ENCODE measurements around the gene FIZ1. TPM values are rescaled to one million over a fixed set of nuclear protein-coding genes. Genes with fewer than 3 reads are reported as not detected.

FIZ1 gene
- total and polyA plus RNA-seq, 2 of the 4 experiments (the other 2 are of a cell fraction), result 1.3 to 5.9 TPM

DNA sequence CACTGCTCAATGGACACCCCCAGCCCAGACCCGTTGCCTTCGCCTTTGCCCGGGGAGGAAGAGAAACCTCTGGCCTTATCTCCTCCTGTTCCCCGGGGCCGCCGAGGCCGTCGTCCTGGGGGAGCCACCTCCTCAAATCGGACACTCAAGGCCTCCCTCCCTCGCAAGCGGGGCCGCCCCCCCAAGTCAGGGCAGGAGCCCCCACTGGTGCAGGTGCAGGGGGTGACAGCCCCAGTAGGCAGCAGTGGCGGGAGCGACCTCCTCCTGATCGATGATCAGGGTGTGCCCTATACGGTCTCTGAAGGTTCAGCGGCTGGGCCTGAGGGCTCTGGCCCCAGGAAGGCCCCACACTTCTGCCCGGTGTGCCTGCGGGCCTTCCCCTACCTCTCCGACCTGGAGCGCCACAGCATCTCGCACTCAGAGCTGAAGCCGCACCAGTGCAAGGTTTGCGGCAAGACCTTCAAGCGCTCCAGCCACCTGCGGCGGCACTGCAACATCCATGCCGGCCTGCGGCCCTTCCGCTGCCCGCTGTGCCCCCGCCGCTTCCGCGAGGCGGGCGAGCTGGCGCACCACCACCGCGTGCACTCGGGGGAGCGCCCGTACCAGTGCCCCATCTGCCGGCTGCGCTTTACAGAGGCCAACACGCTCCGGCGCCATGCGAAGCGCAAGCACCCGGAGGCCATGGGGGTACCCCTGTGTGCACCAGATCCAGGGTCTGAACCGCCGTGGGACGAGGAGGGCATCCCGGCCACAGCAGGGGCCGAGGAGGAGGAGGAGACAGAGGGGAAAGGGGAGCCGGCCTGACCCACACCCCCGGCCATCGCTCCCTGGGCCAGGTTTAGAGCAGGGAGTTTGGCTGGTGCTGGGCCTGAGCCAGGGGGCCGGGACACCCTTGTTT, 3.0 kb upstream of the FIZ1 start:
- Histone ChIP-seq H4K20me1 (ENCODE audit: insufficient read depth, low read length) (peaks cover 19% of the 10 kb centered on the region; the same call in 1 of the 2 replicates), H2AK9ac (replicated peaks; ENCODE audit: low read depth, low read length, poor library complexity) (peak overlapping the region; percentile 44), H3K27ac (ENCODE audit: insufficient read depth, low read length) (no peak overlapping the region), H2AFZ (replicated peaks; ENCODE audit: low read length, poor library complexity) (no peak overlapping the region), H3K4me2 (ENCODE audit: low read depth, low read length) (no peak overlapping the region), H3K18ac (ENCODE audit: low read depth, low read length) (no peak overlapping the region), H2BK120ac (ENCODE audit: low read depth, low read length) (no peak overlapping the region), H3K4me1 (ENCODE audit: control insufficient read depth, insufficient read depth, low read length) (peaks cover 9% of the 10 kb centered on the region), H3K4me3 (ENCODE audit: insufficient read depth, low read depth, low read length) (no peak overlapping the region), H2BK15ac (ENCODE audit: low read depth, low read length) (no peak overlapping the region), H2BK5ac (ENCODE audit: low read depth, low read length, poor library complexity, severe bottlenecking) (no peak overlapping the region), H3K79me1 (ENCODE audit: low read depth in 1 of 2, low read length in 2 of 2) (peaks cover 26 to 46% of the 10 kb centered on the region in 2 experiments), H3K27me3 (ENCODE audit: control insufficient read depth, insufficient read depth, low read length) (no peaks in the 10 kb centered on the region), H2BK20ac (ENCODE audit: low read depth, low read length) (no peak overlapping the region), H3K14ac (replicated peaks; ENCODE audit: low read depth, low read length) (no peak overlapping the region), H4K5ac (ENCODE audit: low read depth, low read length) (no peak overlapping the region), H3K36me3 (ENCODE audit: control insufficient read depth, insufficient read depth, low read length) (peaks cover 1% of the 10 kb centered on the region; the same call in 1 of the 2 replicates), H3K4ac (ENCODE audit: low read depth, low read length) (no peak overlapping the region), H3K56ac (ENCODE audit: extremely low read depth, insufficient read depth, low read length) (no peak overlapping the region), H3K9me1 (ENCODE audit: insufficient read depth, low read length) (peaks cover 13% of the 10 kb centered on the region; the same call in 1 of the 2 replicates), H4K8ac (ENCODE audit: low read depth in 2 of 2, low read length in 2 of 2) (no peak overlapping the region), H2AK5ac (ENCODE audit: low read depth, low read length) (no peak overlapping the region; the same call in 1 of the 2 replicates), H3K23ac (ENCODE audit: low read depth, low read length) (no peak overlapping the region), H3K9me3 (ENCODE audit: control insufficient read depth, insufficient read depth, low read length) (no peaks in the 10 kb centered on the region), H4K91ac (ENCODE audit: insufficient read depth, low read depth, low read length) (no peak overlapping the region), H3K9ac (ENCODE audit: low read depth, low read length) (no peak overlapping the region)
- intact Hi-C loops (cut with micrococcal nuclease), result no loop called here
- no TSS peak for BruUV-seq (replicated peaks)
- CTCF ChIA-PET, result no interaction called here
- 95% methylated on average over 29 of the region's 60 CpGs; no CpG with 5 or more reads in 1 of the 2 experiments for WGBS, 2 experiments (ENCODE audit: extremely low coverage in 2 of 2, insufficient read length in 1 of 2)
- POLR2A ChIA-PET (ENCODE audit: unreplicated experiment), result no interaction called here
- dilution Hi-C loops (cut with HindIII; ENCODE audit: low sequenced_read_pairs, unreplicated experiment), result no loop called here
- ATAC-seq (ENCODE audit: low read depth) (no peak), DNase-seq (no peak)
- in situ Hi-C loops (cut with MboI; ENCODE audit: low sequenced_read_pairs), result no loop called here
- no peak for TF ChIP-seq MAZ (IDR thresholded peaks at IDR 0.05; ENCODE audit: borderline replicate concordance, low read depth, low read length)
- TF ChIP-seq, protein P1, sequence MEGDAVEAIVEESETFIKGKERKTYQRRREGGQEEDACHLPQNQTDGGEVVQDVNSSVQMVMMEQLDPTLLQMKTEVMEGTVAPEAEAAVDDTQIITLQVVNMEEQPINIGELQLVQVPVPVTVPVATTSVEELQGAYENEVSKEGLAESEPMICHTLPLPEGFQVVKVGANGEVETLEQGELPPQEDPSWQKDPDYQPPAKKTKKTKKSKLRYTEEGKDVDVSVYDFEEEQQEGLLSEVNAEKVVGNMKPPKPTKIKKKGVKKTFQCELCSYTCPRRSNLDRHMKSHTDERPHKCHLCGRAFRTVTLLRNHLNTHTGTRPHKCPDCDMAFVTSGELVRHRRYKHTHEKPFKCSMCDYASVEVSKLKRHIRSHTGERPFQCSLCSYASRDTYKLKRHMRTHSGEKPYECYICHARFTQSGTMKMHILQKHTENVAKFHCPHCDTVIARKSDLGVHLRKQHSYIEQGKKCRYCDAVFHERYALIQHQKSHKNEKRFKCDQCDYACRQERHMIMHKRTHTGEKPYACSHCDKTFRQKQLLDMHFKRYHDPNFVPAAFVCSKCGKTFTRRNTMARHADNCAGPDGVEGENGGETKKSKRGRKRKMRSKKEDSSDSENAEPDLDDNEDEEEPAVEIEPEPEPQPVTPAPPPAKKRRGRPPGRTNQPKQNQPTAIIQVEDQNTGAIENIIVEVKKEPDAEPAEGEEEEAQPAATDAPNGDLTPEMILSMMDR (conservative IDR thresholded peaks at IDR 0.05; ENCODE audit: low read depth, low read length), result no peak
- TF ChIP-seq, protein P2, sequence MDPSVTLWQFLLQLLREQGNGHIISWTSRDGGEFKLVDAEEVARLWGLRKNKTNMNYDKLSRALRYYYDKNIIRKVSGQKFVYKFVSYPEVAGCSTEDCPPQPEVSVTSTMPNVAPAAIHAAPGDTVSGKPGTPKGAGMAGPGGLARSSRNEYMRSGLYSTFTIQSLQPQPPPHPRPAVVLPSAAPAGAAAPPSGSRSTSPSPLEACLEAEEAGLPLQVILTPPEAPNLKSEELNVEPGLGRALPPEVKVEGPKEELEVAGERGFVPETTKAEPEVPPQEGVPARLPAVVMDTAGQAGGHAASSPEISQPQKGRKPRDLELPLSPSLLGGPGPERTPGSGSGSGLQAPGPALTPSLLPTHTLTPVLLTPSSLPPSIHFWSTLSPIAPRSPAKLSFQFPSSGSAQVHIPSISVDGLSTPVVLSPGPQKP (IDR thresholded peaks at IDR 0.05; ENCODE audit: borderline replicate concordance, low read depth, low read length), result no peak
- no peak for TF ChIP-seq POLR2A (IDR thresholded peaks at IDR 0.05; ENCODE audit: low read depth, low read length)
- TF ChIP-seq MXI1 (IDR thresholded peaks at IDR 0.05; ENCODE audit: borderline replicate concordance, low read depth, low read length), result no peak
- no peak for TF ChIP-seq BHLHE40 (IDR thresholded peaks at IDR 0.05; ENCODE audit: low read depth, low read length)
- TF ChIP-seq CHD1 (IDR thresholded peaks at IDR 0.05; ENCODE audit: low read depth, low read length), result no peak
- TF ChIP-seq MAFK (IDR thresholded peaks at IDR 0.05; ENCODE audit: low read depth, low read length), result no peak
- TF ChIP-seq, protein P3, sequence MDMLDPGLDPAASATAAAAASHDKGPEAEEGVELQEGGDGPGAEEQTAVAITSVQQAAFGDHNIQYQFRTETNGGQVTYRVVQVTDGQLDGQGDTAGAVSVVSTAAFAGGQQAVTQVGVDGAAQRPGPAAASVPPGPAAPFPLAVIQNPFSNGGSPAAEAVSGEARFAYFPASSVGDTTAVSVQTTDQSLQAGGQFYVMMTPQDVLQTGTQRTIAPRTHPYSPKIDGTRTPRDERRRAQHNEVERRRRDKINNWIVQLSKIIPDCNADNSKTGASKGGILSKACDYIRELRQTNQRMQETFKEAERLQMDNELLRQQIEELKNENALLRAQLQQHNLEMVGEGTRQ (IDR thresholded peaks at IDR 0.05; ENCODE audit: low read depth, low read length), result no peak
- TF ChIP-seq RCOR1 (IDR thresholded peaks at IDR 0.05; ENCODE audit: insufficient replicate concordance, low read length), result no peak
- TF ChIP-seq SMC3 (IDR thresholded peaks at IDR 0.05; ENCODE audit: low read depth, low read length), result no peak
- TF ChIP-seq FOS (IDR thresholded peaks at IDR 0.05; ENCODE audit: low read depth, low read length), result no peak
- TF ChIP-seq RAD21 (IDR thresholded peaks at IDR 0.05; ENCODE audit: low read length), result no peak
- TF ChIP-seq CEBPB (IDR thresholded peaks at IDR 0.05; ENCODE audit: low read depth, low read length), result no peak
- no peak for TF ChIP-seq RFX5 (IDR thresholded peaks at IDR 0.05; ENCODE audit: low read depth, low read length)
